GM12865 (cell line): ENCODE data around the gene DPP6.

Experiments used
- DNase-seq: peaks from one replicate; pipeline ENCODE4 v3.0.0; 2010; ENCODE audit warnings: low read depth
- H3K4me3 ChIP-seq: 2 replicates; pipeline ENCODE4 v1.5.1; 2011; ENCODE audit warnings: mild to moderate bottlenecking, low read depth, low read length, control low read depth
- CTCF ChIP-seq: IDR thresholded peaks from 2 replicates; pipeline ENCODE4 v1.5.1; 2011; ENCODE audit warnings: low read length, control low read depth, low read depth, inconsistent platforms; ENCODE audit not compliant: insufficient read depth; ENCODE audit errors: missing control alignments

Gene DPP6

GRCh38 chr7:154342971-154343633, 290.9 kb downstream of the DPP6 start:
- DNase-seq: no peak
- H3K4me3 ChIP-seq: no peak overlapping the region
- TF ChIP-seq CTCF: no peak

- no peak for TF ChIP-seq CTCF
Observed at GRCh38 chr7:154343778-154344412, 291.7 kb downstream of the DPP6 start.

GRCh38 chr7:154345093-154345492, 292.9 kb downstream of the DPP6 start:
- no peak overlapping the region for H3K4me3 ChIP-seq
- TF ChIP-seq CTCF: no peak
- no peak for DNase-seq

More at GRCh38 chr7:154343778-154344412, 291.7 kb downstream of the DPP6 start:
- no peak overlapping the region for H3K4me3 ChIP-seq
- no peak for DNase-seq

GRCh38 chr7:154347700-154348266, 295.6 kb downstream of the DPP6 start:
- no peak for DNase-seq
- H3K4me3 ChIP-seq: no peak overlapping the region
- no peak for TF ChIP-seq CTCF

- DNase-seq: no peak
- TF ChIP-seq CTCF: no peak
Observed at GRCh38 chr7:154350892-154351291, 298.7 kb downstream of the DPP6 start.

GRCh38 chr7:154353355-154353767, 301.2 kb downstream of the DPP6 start:
- H3K4me3 ChIP-seq: no peak overlapping the region
- TF ChIP-seq CTCF: no peak
- no peak for DNase-seq

More at GRCh38 chr7:154350892-154351291, 298.7 kb downstream of the DPP6 start:
- H3K4me3 ChIP-seq: no peak overlapping the region
